Measurements from ENCODE around the gene CALR3.

CALR3 gene

GRCh38 chr19:16541526-16542044 is 45.6 kb upstream of the CALR3 start:
- TF ChIP-seq CTCF (IDR thresholded peaks at IDR 0.05; ENCODE audit: low read depth, low read length), result no peak
- no peak for DNase-seq
- Histone ChIP-seq H3K9me3 (ENCODE audit: severe bottlenecking) (no peaks in the 10 kb centered on the region), H3K27me3 (ENCODE audit: insufficient read depth, low read depth, severe bottlenecking) (no peaks in the 10 kb centered on the region), H3K27ac (peak overlapping the region; percentile 97), H3K36me3 (peaks cover 50% of the 10 kb centered on the region), H3K4me3 (ENCODE audit: low read depth, low read length) (peak overlapping the region; percentile 74)

GRCh38 chr19:16540948-16541347 is 45.0 kb upstream of the CALR3 start:
- Histone ChIP-seq H3K27ac (no peak overlapping the region; the same call in 1 of the 2 replicates), H3K4me3 (ENCODE audit: low read depth, low read length) (peak overlapping the region; percentile 74), H3K36me3 (peaks cover 56% of the 10 kb centered on the region), H3K27me3 (ENCODE audit: insufficient read depth, low read depth, severe bottlenecking) (no peaks in the 10 kb centered on the region), H3K9me3 (ENCODE audit: severe bottlenecking) (no peaks in the 10 kb centered on the region)
- TF ChIP-seq CTCF (IDR thresholded peaks at IDR 0.05; ENCODE audit: low read depth, low read length), result no peak
- DNase-seq, result no peak

- Histone ChIP-seq H3K36me3 (peaks cover 86% of the 10 kb centered on the region), H3K9me3 (ENCODE audit: severe bottlenecking) (no peaks in the 10 kb centered on the region), H3K27ac (no peak overlapping the region), H3K4me3 (ENCODE audit: low read depth, low read length) (no peak overlapping the region), H3K27me3 (ENCODE audit: insufficient read depth, low read depth, severe bottlenecking) (no peaks in the 10 kb centered on the region)
- TF ChIP-seq CTCF (IDR thresholded peaks at IDR 0.05; ENCODE audit: low read depth, low read length), result no peak
- DNase-seq, result no peak
These were observed 41.1 kb upstream of the CALR3 start for GRCh38 chr19:16537111-16537510.

- no peak for TF ChIP-seq CTCF (IDR thresholded peaks at IDR 0.05; ENCODE audit: low read depth, low read length)
- no peak for DNase-seq
- Histone ChIP-seq H3K27me3 (ENCODE audit: insufficient read depth, low read depth, severe bottlenecking) (no peaks in the 10 kb centered on the region), H3K36me3 (peaks cover 87% of the 10 kb centered on the region), H3K9me3 (ENCODE audit: severe bottlenecking) (no peaks in the 10 kb centered on the region), H3K4me3 (ENCODE audit: low read depth, low read length) (no peak overlapping the region), H3K27ac (no peak overlapping the region)
These were observed 40.2 kb upstream of the CALR3 start for GRCh38 chr19:16536130-16536529.

- Histone ChIP-seq H3K27ac (no peak overlapping the region), H3K4me3 (ENCODE audit: low read depth, low read length) (no peak overlapping the region), H3K36me3 (peaks cover 88% of the 10 kb centered on the region), H3K9me3 (ENCODE audit: severe bottlenecking) (no peaks in the 10 kb centered on the region), H3K27me3 (ENCODE audit: insufficient read depth, low read depth, severe bottlenecking) (no peaks in the 10 kb centered on the region)
- no peak for DNase-seq
- TF ChIP-seq CTCF (IDR thresholded peaks at IDR 0.05; ENCODE audit: low read depth, low read length), result no peak
These were observed 39.4 kb upstream of the CALR3 start for GRCh38 chr19:16535381-16535780.
